ENCODE measurements around the gene IGHMBP2.
A peak's percentile ranks its signal among the peaks of the same experiment; 100 is the strongest.

IGHMBP2 gene

GRCh38 chr11:68889948-68890446, 13.7 kb upstream of the IGHMBP2 start:
- Histone ChIP-seq H3K4me1 (ENCODE audit: control insufficient read depth, low read length) (no peaks in the 10 kb centered on the region), H4K20me1 (ENCODE audit: control insufficient read depth, insufficient read depth, low read depth, low read length) (no peaks in the 10 kb centered on the region), H3K36me3 (ENCODE audit: control insufficient read depth, low read length) (peaks cover 41% of the 10 kb centered on the region), H3K9me3 (ENCODE audit: control insufficient read depth, insufficient read depth, low read length) (no peaks in the 10 kb centered on the region), H3F3A (ENCODE audit: control insufficient read depth, insufficient read depth) (no peaks in the 10 kb centered on the region), H3K79me2 (ENCODE audit: control insufficient read depth, low read length) (no peaks in the 10 kb centered on the region), H3K4me3 (ENCODE audit: low read length) (no peak overlapping the region), H3K9me2 (replicated peaks; ENCODE audit: control insufficient read depth, low read length) (no peaks in the 10 kb centered on the region), H3K27ac (ENCODE audit: low read depth, low read length) (no peak overlapping the region), H3K4me2 (ENCODE audit: low read length) (no peak overlapping the region), H3K27me3 (ENCODE audit: control insufficient read depth, low read length) (no peaks in the 10 kb centered on the region)
- TF ChIP-seq EZH2phosphoT487 (IDR thresholded peaks at IDR 0.05; ENCODE audit: borderline replicate concordance, low read length) (no peak), CTCF (IDR thresholded peaks at IDR 0.05; ENCODE audit: low read depth, low read length, poor library complexity, severe bottlenecking) (peak; percentile 42)

DNA sequence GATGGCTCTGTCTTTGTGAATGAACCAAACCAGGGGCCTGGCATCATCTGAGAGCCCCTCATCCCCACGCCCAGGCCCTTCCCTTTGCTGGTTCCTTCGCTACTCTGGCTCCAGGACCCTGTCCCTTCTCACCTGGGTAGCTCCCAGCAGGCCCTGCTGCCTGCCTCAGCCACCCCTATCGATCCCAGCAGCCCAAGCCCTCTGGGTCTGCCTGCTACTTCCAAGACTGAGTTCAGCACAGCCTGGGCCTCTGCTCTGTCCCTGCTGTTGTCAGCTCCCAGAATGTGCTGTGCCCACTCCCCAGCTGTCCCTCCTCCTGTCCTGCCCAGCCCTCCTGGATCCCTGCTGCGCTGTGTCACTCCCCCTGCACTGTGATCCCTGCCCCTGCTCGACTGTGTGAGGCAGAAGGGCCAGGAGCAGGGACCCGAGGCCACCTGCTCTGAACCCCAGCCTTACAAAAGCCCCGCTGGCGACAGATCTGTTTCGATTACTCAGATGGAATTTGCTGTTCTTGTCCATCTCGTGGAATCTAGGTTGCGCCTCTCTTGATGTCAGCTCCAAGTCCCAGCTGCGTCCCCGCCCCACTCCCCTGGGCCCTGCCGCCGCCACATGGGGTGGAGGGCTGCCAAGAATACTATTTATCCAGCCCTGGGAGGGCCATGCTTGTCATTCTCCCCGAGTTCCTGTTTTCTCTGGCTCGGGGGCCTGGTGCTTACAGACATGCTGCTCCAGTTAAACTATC, 13.0 kb upstream of the IGHMBP2 start:
- Histone ChIP-seq H3K4me2 (ENCODE audit: low read length) (no peak overlapping the region), H3K9me3 (ENCODE audit: control insufficient read depth, insufficient read depth, low read length) (no peaks in the 10 kb centered on the region), H3K4me1 (ENCODE audit: control insufficient read depth, low read length) (no peaks in the 10 kb centered on the region), H3K36me3 (ENCODE audit: control insufficient read depth, low read length) (peaks cover 43% of the 10 kb centered on the region), H3K27ac (ENCODE audit: low read depth, low read length) (no peak overlapping the region), H4K20me1 (ENCODE audit: control insufficient read depth, insufficient read depth, low read depth, low read length) (no peaks in the 10 kb centered on the region), H3K79me2 (ENCODE audit: control insufficient read depth, low read length) (no peaks in the 10 kb centered on the region), H3K27me3 (ENCODE audit: control insufficient read depth, low read length) (no peaks in the 10 kb centered on the region), H3K4me3 (ENCODE audit: low read length) (no peak overlapping the region), H3F3A (ENCODE audit: control insufficient read depth, insufficient read depth) (no peaks in the 10 kb centered on the region), H3K9me2 (replicated peaks; ENCODE audit: control insufficient read depth, low read length) (no peaks in the 10 kb centered on the region)
- TF ChIP-seq CTCF (IDR thresholded peaks at IDR 0.05; ENCODE audit: low read depth, low read length, poor library complexity, severe bottlenecking) (no peak), EZH2phosphoT487 (IDR thresholded peaks at IDR 0.05; ENCODE audit: borderline replicate concordance, low read length) (no peak)

GRCh38 chr11:68891351-68891948, 12.2 kb upstream of the IGHMBP2 start:
- no peak for TF ChIP-seq CTCF (IDR thresholded peaks at IDR 0.05; ENCODE audit: low read depth, low read length, poor library complexity, severe bottlenecking)
- no peak for TF ChIP-seq EZH2phosphoT487 (IDR thresholded peaks at IDR 0.05; ENCODE audit: borderline replicate concordance, low read length)
- H4K20me1 ChIP-seq (ENCODE audit: control insufficient read depth, insufficient read depth, low read depth, low read length): no peaks in the 10 kb centered on the region
- H3K27ac ChIP-seq (ENCODE audit: low read depth, low read length): no peak overlapping the region
- no peaks in the 10 kb centered on the region for H3K79me2 ChIP-seq (ENCODE audit: control insufficient read depth, low read length)
- no peaks in the 10 kb centered on the region for H3K4me1 ChIP-seq (ENCODE audit: control insufficient read depth, low read length)
- H3K27me3 ChIP-seq (ENCODE audit: control insufficient read depth, low read length): no peaks in the 10 kb centered on the region
- no peaks in the 10 kb centered on the region for H3K9me3 ChIP-seq (ENCODE audit: control insufficient read depth, insufficient read depth, low read length)
- no peak overlapping the region for H3K4me3 ChIP-seq (ENCODE audit: low read length)
- peaks cover 51% of the 10 kb centered on the region for H3K36me3 ChIP-seq (ENCODE audit: control insufficient read depth, low read length)
- H3F3A ChIP-seq (ENCODE audit: control insufficient read depth, insufficient read depth): no peaks in the 10 kb centered on the region
- no peak overlapping the region for H3K4me2 ChIP-seq (ENCODE audit: low read length)
- H3K9me2 ChIP-seq (replicated peaks; ENCODE audit: control insufficient read depth, low read length): no peaks in the 10 kb centered on the region
